ENCODE data around the gene SEMA4G. TPM values are rescaled to one million over a fixed set of nuclear protein-coding genes. Genes with fewer than 3 reads are reported as not detected.

SEMA4G gene
- total and polyA plus RNA-seq, 2 of the 13 experiments (the other 11 are each of a cell fraction or from before 2014, with no cell fraction given) = 46.2 to 207 TPM

GRCh38 chr10:100970914-100971811, 1.9 kb downstream of the SEMA4G start (continued):
- TF ChIP-seq MLXIP (CRISPR knock-in tag; IDR thresholded peaks at IDR 0.05; ENCODE audit: borderline replicate concordance) (no peak), ZNF558 (CRISPR knock-in tag; IDR thresholded peaks at IDR 0.05; ENCODE audit: borderline replicate concordance) (peak; percentile 22; the same call in 1 of the 2 replicates), ZNF460 (CRISPR knock-in tag; IDR thresholded peaks at IDR 0.05; ENCODE audit: borderline replicate concordance) (no peak), SP1 (IDR thresholded peaks at IDR 0.05) (no peak), SP1 (CRISPR knock-in tag; IDR thresholded peaks at IDR 0.05) (peak; percentile 49), CAMTA2 (CRISPR knock-in tag; IDR thresholded peaks at IDR 0.05; ENCODE audit: borderline replicate concordance) (no peak; the same call in 1 of the 2 replicates), SNAPC4 (CRISPR knock-in tag; IDR thresholded peaks at IDR 0.05) (no peak), HOXA5 (CRISPR knock-in tag; IDR thresholded peaks at IDR 0.05) (no peak), ZNF562 (CRISPR knock-in tag; IDR thresholded peaks at IDR 0.05; ENCODE audit: borderline replicate concordance) (no peak), ZHX1 (CRISPR knock-in tag; IDR thresholded peaks at IDR 0.05; ENCODE audit: low read depth) (no peak), ZNF83 (CRISPR knock-in tag; IDR thresholded peaks at IDR 0.05; ENCODE audit: borderline replicate concordance) (no peak), NKX3-1 (CRISPR knock-in tag; IDR thresholded peaks at IDR 0.05) (no peak), ZNF564 (CRISPR knock-in tag; IDR thresholded peaks at IDR 0.05) (0 out of 2 replicates have a peak, but pooled peaks have one; percentile 50), ZNF510 (CRISPR knock-in tag; IDR thresholded peaks at IDR 0.05; ENCODE audit: low read depth) (no peak), ZNF891 (CRISPR knock-in tag; IDR thresholded peaks at IDR 0.05) (peak; percentile 42; the same call in 1 of the 2 replicates), STAT5B (CRISPR knock-in tag; IDR thresholded peaks at IDR 0.05) (no peak), ZFP36L1 (CRISPR knock-in tag; IDR thresholded peaks at IDR 0.05) (no peak), NFATC3 (CRISPR knock-in tag; IDR thresholded peaks at IDR 0.05) (0 out of 2 replicates have a peak, but pooled peaks have one; percentile 64)
